Gastrocnemius medialis (tissue), 4 donors: ENCODE measurements around the gene TNRC6B. TPM values are rescaled to one million over a fixed set of nuclear protein-coding genes. Genes with fewer than 3 reads are reported as not detected.
A peak's percentile ranks its signal among the peaks of the same experiment; 100 is the strongest.
"Not testable (repeated sequence)": the region's sequence is repeated elsewhere in the genome, so short reads cannot be mapped to it uniquely, and the experiment has no call there.

ENCODE experiments used
- ATAC-seq, 2 donors: fragments of 150-250 bp; one replicate each; pipeline ENCODE4 v1.9.1; 2016
- DNase-seq, 2 donors: peaks; one replicate each; pipeline ENCODE4 v3.0.0-alpha.2; 2019
- H3K27ac ChIP-seq, 4 donors: fragments of 200-600 bp; sonication (generic); 1 replicate in 1 of 4; 2 replicates in 3 of 4; pipeline ENCODE4 v1.5.1; 2016 to 2018; ENCODE audit warnings: mild to moderate bottlenecking in 2 of 4, moderate library complexity in 1 of 4
- H3K27me3 ChIP-seq, 3 donors: fragments of 200-600 bp; sonication (generic) in 2 of 3; 1 replicate in 1 of 3; 2 replicates in 2 of 3; pipeline versions ENCODE4 v1.5.1 to v1.6.0; 2016 to 2019; ENCODE audit warnings: mild to moderate bottlenecking in 1 of 3, moderate library complexity in 1 of 3
- H3K36me3 ChIP-seq, 2 donors: fragments of 200-600 bp; sonication (generic) in 1 of 2; one replicate each; pipeline ENCODE4 v1.5.1; 2017 to 2018
- H3K4me1 ChIP-seq, 2 donors: fragments of 200-600 bp; sonication (generic) in 1 of 2; one replicate each; pipeline ENCODE4 v1.5.1; 2016 to 2017; ENCODE audit warnings: mild to moderate bottlenecking in 2 of 2
- H3K4me3 ChIP-seq, 4 donors: fragments of 200-600 bp; sonication (generic) in 3 of 4; 1 replicate in 1 of 4; 2 replicates in 3 of 4; pipeline ENCODE4 v1.5.1; 2016 to 2019; ENCODE audit warnings: mild to moderate bottlenecking in 2 of 4
- H3K9me3 ChIP-seq, 3 donors: fragments of 200-600 bp; sonication (generic) in 2 of 3; 1 replicate in 1 of 3; 2 replicates in 2 of 3; pipeline ENCODE4 v1.5.1; 2016 to 2019
- POLR2A ChIP-seq, 2 donors: fragments of 450-650 bp; IDR thresholded peaks; one replicate each; pipeline ENCODE4 v1.6.1; 2017; ENCODE audit warnings: antibody characterized with exemption in 2 of 2, mild to moderate bottlenecking in 2 of 2, moderate library complexity in 2 of 2
- in situ Hi-C, 4 donors: fragments of 200-750 bp; cut with MboI; loops; one replicate each; pipeline versions ENCODE4 v1.15.0 to v1.8.0; 2017; ENCODE audit warnings: low sequenced_read_pairs in 4 of 4
- intact Hi-C: fragments of 100-400 bp; cut with DNase I; formaldehyde crosslinking; loops from one replicate; pipeline ENCODE4 v1.15.1; 2023; ENCODE audit warnings: low total_unique reads
- total RNA-seq, 4 donors: library from RNA; depleted of rRNA; stranded (reverse); fragments of >200 nt; gene quantifications; one replicate each; pipeline versions ENCODE4 v1.1.0 to v1.2.3, GENCODE V29; 2016
- TF ChIP-seq, protein P1 (sequence below), 5 experiments: fragments of 450-650 bp in 3 of 5; fragments of 200-600 bp in 2 of 5; sonication (generic) in 2 of 5; IDR thresholded peaks in 4 of 5; conservative IDR thresholded peaks in 1 of 5; 1 replicate in 4 of 5; 2 replicates in 1 of 5; pipeline ENCODE4 v1.5.1; 2016 to 2019; ENCODE audit warnings: antibody characterized with exemption in 5 of 5, mild to moderate bottlenecking in 3 of 5, moderate library complexity in 3 of 5

TNRC6B gene
- total RNA-seq, 4 donors from 2014 or later = 31.9 to 76.7 (median 57.0) TPM

DNA sequence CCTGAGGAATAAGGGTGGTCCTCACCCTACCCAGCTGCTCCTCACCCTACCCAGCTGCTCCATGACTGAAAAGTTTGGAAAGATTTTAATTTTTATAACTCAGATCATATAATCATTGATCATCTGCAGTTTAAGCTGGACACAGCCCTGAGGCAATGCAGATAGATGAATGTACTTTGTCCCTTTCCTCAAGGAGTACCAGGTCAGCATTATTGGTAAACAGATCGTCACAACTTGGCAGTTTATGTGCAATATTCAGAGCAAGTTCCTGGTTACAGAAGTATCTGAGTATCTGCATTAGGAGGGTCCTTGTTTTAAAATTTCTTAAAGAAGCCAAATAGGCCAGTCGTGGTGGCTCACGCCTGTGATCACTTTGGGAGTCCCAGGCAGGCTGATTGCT is 3.6 kb downstream of the TNRC6B start:
- ATAC-seq (no peak), DNase-seq (no peak)
- Histone ChIP-seq H3K36me3 (no peaks in the 10 kb centered on the region), H3K27me3 (no peaks in the 10 kb centered on the region), H3K9me3 (no peaks in the 10 kb centered on the region), H3K4me3 (no peak overlapping the region), H3K27ac (peak overlapping the region; percentile 30 to 91 (median 70)), H3K4me1 (peaks cover 82 to 90% of the 10 kb centered on the region in 2 donors)
- TF ChIP-seq POLR2A (IDR thresholded peaks at IDR 0.05) = no peak
- intact Hi-C loops (no loop called here), in situ Hi-C loops (no loop called here)

DNA sequence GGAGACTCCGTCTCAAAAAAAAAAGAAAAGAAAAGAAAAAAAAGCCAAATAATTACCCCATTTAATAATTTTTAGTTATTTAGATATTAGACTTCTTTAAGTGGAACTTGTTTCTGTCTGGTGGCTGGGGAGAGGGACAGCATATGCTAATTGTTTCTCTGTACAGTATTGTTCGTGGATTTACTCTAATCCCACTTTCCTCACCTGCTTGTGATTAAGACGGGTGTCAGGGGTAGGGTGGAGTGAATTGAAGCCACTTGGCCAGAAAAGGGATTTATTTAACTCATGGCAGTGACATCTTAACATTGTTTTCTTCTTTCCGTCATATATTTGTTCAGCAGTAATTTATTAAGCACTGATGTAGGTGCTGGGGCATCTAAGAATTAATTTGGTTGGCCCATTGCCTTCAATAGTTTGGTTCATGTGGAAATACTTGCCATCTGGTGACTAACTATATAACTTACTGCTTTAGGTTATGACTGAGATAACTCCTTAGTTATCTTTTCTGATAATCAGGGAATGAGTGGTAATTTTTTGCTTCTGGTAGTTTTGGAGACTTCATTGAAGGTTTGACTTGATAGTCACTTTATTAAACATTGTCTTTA is 4.6 kb downstream of the TNRC6B start:
- no peak overlapping the region for H3K4me3 ChIP-seq
- no peaks in the 10 kb centered on the region for H3K9me3 ChIP-seq
- TF ChIP-seq POLR2A (IDR thresholded peaks at IDR 0.05) = no peak
- TF ChIP-seq, protein P1, sequence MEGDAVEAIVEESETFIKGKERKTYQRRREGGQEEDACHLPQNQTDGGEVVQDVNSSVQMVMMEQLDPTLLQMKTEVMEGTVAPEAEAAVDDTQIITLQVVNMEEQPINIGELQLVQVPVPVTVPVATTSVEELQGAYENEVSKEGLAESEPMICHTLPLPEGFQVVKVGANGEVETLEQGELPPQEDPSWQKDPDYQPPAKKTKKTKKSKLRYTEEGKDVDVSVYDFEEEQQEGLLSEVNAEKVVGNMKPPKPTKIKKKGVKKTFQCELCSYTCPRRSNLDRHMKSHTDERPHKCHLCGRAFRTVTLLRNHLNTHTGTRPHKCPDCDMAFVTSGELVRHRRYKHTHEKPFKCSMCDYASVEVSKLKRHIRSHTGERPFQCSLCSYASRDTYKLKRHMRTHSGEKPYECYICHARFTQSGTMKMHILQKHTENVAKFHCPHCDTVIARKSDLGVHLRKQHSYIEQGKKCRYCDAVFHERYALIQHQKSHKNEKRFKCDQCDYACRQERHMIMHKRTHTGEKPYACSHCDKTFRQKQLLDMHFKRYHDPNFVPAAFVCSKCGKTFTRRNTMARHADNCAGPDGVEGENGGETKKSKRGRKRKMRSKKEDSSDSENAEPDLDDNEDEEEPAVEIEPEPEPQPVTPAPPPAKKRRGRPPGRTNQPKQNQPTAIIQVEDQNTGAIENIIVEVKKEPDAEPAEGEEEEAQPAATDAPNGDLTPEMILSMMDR (IDR thresholded peaks at IDR 0.05 in 4 of 5, conservative IDR thresholded peaks at IDR 0.05 in 1 of 5) = no peak
- in situ Hi-C loops = no loop called here
- peak overlapping the region; percentile 30 to 91 (median 70) for H3K27ac ChIP-seq
- no peak for DNase-seq
- H3K36me3 ChIP-seq = no peaks in the 10 kb centered on the region
- no peaks in the 10 kb centered on the region for H3K27me3 ChIP-seq
- intact Hi-C loops = no loop called here
- peaks cover 72 to 88% of the 10 kb centered on the region in 2 donors for H3K4me1 ChIP-seq
- ATAC-seq = no peak

DNA sequence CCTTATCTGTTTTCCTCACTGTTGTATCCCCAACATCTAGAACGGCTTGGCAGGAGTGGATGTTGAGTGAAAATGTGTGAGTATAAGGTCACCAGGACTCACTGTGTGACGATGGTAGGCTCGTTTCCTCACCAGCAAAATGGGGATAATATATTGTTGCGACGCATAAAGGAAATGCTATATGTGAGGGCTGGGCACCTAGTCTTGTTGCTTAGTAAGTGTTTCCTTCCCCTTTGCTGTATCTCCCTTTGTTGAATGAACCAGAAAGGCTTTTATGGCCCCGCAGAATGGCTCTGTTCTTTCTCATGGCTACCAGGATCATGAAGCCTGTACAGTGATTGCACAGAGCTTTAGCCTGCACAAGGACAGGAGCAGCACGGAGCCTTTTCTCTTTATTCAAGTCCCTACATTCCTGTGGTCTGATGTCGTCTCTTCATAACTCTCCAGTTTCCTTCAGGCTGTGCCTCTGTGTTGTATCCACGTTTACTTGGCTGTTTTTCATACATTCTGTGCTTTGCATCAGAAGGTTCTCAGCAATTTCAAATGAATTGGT is 5.4 kb downstream of the TNRC6B start:
- in situ Hi-C loops = no loop called here
- peak overlapping the region; percentile 30 to 91 (median 70) for H3K27ac ChIP-seq
- DNase-seq = peak in 1 of 2 donors; percentile 25
- no peaks in the 10 kb centered on the region for H3K9me3 ChIP-seq
- no peak overlapping the region for H3K4me3 ChIP-seq
- TF ChIP-seq POLR2A (IDR thresholded peaks at IDR 0.05) = no peak
- TF ChIP-seq, protein P1 (IDR thresholded peaks at IDR 0.05 in 4 of 5, conservative IDR thresholded peaks at IDR 0.05 in 1 of 5) = no peak
- no peaks in the 10 kb centered on the region for H3K27me3 ChIP-seq
- peak in 1 of 2 donors; percentile 72 for ATAC-seq
- intact Hi-C loops = no loop called here
- peaks cover 78 to 90% of the 10 kb centered on the region in 2 donors for H3K4me1 ChIP-seq
- no peaks in the 10 kb centered on the region for H3K36me3 ChIP-seq

DNA sequence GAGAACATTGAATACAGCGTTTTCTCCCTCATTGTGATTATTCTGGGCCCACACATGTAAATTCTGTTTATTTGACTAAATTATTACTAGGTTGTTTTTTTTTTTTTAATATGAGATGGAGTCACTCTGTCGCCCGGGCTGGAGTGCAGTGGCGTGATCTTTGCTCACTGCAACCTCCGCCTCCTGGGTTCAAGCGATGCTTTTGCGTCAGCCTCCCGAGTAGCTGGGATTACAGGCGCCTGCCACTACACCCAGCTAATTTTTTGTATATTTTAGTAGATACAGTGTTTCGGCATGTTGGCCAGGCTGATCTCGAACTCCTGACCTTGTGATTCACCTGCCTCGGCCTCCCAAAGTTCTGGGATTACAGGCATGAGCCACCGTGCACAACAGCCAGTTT is 5.9 kb downstream of the TNRC6B start:
- H3K4me3 ChIP-seq, ATAC-seq, intact Hi-C loops, DNase-seq, H3K36me3 ChIP-seq, in situ Hi-C loops, H3K27me3 ChIP-seq, H3K9me3 ChIP-seq: not testable (repeated sequence)
- Histone ChIP-seq H3K4me1 (peaks cover 82 to 90% of the 10 kb centered on the region in 2 donors), H3K27ac (peak overlapping the region; percentile 30 to 91 (median 70))

DNA sequence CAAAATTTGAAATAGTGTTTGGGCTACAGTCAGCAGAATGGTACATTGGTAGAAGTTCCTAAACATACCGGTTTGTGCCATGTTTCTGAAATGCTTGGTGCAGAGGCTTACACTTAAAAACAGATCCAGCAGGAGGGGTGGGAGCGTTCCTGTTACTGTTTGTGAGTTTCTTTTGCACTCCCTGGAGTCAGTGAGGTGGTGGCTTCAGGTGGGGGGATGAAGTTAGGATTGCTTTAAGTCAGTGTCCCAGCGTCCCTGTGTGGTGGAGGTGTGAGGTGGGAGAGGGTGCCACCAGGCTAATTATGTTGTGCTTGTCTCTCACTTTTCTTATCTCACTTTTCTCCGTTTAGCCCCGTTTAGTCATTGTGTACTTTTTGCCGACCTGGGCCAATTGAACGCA is 9.7 kb downstream of the TNRC6B start:
- ATAC-seq (no peak), DNase-seq (no peak)
- Histone ChIP-seq H3K36me3 (no peaks in the 10 kb centered on the region), H3K27me3 (no peaks in the 10 kb centered on the region), H3K4me3 (no peak overlapping the region), H3K4me1 (peaks cover 79 to 86% of the 10 kb centered on the region in 2 donors), H3K27ac (peak overlapping the region in 3 of 4 donors; percentile 35 to 56 (median 41)), H3K9me3 (no peaks in the 10 kb centered on the region)
- intact Hi-C loops (no loop called here), in situ Hi-C loops (no loop called here)
- TF ChIP-seq POLR2A (IDR thresholded peaks at IDR 0.05) = no peak
- TF ChIP-seq, protein P1 (IDR thresholded peaks at IDR 0.05 in 4 of 5, conservative IDR thresholded peaks at IDR 0.05 in 1 of 5) = no peak
